OCI-M2 (cell line): ENCODE measurements around the gene PPP6R2.
"Not testable (repeated sequence)": the region's sequence is repeated elsewhere in the genome, so short reads cannot be mapped to it uniquely, and the experiment has no call there.

Experiments used
- DNase-seq: peaks from one replicate; lab custom pipeline; 2025; ENCODE audit not compliant: unreplicated experiment; lab: John Stamatoyannopoulos, UW

PPP6R2 gene

GRCh38 chr22:50316114-50317065 lies 26.7 kb upstream of the PPP6R2 start:
- DNase-seq: no peak

DNA sequence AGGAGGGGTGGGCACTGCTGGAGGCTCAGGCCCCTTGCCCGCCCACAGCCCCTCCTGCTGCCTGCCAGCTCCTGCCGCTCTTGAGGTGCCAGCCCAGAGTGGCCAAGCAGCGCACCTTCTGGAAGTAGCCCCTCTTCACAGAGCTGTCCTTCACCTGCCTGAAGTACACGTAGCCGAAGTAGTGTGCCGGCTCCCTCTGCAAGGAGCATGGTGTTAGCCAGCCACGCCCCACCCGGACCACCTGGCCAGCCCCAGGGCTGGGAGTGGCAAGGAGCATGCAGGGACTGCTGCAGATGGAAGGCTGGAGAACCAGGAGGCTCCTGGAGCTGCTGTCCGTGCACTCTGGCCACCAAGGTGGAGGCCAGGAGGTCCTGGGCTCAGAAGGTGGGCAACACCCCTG lies 25.9 kb upstream of the PPP6R2 start:
- no peak for DNase-seq

- DNase-seq: no peak
These were observed 25.5 kb upstream of the PPP6R2 start for GRCh38 chr22:50317674-50318073.

DNA sequence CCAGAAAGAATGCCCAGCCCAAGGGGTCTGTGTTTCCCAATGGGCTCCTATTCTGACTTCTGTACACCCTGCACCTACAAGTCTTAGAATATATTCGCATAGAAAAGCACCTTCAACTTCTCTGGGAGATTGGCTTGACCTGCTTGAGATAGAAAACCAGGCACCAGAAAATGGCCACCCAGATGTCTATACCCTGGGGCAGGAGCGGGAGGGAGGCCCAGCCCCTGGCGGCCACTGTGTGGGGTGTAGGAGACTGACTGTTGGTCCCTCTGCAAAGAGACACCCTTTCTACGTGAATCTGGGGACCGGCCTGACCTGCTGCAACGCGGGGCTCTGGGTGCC lies 24.8 kb upstream of the PPP6R2 start:
- DNase-seq: no peak

- no peak for DNase-seq
These were observed 24.3 kb upstream of the PPP6R2 start for GRCh38 chr22:50318698-50319411.

DNA sequence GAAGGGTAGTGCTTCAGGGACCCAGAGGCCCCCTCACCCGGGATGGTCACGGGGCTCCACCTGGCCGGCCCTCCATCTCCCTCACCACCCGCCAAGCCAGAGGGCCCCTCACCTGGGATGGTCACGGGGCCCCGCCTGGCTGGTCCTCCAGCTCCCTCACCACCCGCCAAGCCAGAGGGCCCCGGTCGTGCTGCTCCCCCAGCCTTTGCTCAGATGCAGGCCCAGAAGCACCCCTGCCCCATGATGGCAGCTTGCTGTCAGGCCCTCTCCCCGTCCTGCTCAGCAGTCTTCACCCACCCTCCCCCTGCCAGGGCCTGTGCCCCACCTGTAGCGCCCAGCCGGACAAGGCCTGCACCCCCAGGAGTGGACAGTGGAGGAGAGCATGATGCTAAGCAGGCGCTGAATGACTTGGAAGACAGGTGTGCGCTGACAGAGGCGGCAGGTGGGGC lies 23.6 kb upstream of the PPP6R2 start:
- DNase-seq: no peak

DNA sequence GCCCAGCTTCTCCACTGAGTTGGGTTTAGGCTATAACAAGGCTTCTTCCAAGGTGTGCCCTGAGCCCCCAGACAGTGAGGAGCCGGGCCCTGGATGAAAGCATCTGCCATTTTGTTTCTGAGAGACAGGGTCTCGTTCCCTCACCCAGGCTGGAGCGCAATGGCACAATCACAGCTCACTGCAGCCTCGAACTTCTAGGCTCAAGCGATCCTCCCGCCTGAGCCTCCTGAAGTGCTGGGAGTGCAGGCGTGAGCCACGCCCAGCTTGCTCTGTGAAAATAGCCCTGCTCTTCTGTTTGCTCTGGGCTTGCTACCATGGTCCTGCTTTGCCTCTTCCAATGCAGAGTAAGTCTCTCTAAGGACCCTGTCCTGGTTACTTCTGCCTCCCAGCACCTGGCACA lies 23.0 kb upstream of the PPP6R2 start:
- no peak for DNase-seq

DNA sequence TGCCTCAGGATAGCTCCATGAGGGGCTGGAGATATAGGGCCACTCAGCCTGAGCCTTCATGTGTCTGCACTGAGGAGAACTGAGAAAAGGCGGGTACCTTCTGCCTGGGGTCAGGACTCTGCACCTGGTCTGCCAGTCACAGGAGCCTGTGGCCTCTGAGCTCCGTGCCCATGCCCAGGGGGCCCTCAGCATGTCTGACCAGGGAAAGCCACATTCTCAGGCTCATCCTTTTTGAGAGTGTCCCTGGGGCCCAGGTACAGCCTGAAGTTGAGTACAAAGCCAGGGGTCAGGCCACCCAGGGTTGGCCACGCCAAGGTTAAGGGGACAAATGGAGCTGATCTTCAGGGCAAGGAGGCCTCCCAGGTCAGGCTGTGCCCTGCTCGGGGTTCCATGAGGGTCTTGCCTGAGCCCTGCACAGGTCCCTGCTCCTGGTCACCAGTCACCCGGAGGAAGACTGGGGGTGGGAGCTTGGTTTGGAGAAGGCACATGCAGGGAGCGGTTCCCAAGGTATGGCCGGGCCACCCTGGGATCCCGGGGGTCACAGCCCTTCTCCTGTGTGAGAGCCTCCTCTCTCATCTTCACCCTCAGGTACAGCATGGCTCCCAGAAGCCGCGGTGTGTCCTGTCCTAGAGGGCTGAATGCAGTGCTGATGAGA lies 22.3 kb upstream of the PPP6R2 start:
- no peak for DNase-seq

DNA sequence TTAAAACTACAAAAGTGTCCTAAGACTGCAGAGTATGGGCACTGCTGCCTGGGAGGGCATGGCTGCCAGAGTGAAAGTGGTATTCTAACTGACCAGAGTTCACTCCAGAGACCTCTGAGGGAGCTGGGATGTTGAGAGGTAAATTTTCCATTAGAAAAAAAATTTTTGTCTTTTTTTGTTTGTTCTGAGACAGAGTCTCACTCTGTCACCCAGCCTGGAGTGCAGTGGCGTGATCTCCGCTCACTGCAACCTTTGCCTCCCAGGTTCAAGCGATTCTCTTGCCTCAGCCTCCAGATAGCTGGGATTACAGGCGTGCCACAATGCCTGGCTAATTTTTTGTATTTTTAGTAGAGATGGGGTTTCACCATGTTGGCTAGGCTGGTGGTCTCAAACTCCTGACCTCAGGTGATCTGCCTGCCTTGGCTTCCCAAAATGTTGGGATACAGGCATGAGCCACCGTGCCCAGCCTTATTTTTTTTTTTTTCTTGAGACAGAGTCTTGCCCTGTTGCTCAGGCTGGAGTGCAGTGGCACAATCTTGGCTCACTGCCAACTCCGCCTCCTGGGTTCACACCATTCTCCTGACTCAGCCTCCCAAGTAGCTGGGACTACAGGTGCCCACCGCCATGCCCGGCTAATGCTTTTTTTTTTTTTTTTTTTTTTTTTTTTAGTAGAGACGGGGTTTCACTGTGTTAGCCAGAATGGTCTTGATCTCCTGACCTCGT lies 20.6 kb upstream of the PPP6R2 start:
- DNase-seq: not testable (repeated sequence)

DNA sequence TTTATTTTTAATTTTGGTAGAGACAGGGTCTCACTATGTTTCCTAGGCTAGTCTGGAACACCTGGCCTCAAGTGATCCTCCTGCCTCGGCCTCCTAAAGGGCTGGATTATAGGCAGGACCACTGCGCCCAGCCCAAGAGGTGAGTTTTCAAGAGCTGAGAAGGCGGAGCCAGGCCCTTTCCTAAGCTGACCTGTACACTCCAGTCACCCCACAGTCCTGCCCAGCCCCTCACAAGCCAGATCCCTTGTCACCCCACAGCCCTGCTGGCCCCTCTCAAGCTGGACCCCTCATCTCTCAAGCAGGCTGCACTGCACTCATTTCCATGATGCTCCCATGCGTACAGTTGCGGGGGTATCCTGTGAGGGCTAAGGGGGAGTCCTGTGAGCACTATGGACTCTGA lies 19.2 kb upstream of the PPP6R2 start:
- DNase-seq: no peak

- DNase-seq: no peak
These were observed 17.5 kb upstream of the PPP6R2 start for GRCh38 chr22:50325444-50326224.

DNA sequence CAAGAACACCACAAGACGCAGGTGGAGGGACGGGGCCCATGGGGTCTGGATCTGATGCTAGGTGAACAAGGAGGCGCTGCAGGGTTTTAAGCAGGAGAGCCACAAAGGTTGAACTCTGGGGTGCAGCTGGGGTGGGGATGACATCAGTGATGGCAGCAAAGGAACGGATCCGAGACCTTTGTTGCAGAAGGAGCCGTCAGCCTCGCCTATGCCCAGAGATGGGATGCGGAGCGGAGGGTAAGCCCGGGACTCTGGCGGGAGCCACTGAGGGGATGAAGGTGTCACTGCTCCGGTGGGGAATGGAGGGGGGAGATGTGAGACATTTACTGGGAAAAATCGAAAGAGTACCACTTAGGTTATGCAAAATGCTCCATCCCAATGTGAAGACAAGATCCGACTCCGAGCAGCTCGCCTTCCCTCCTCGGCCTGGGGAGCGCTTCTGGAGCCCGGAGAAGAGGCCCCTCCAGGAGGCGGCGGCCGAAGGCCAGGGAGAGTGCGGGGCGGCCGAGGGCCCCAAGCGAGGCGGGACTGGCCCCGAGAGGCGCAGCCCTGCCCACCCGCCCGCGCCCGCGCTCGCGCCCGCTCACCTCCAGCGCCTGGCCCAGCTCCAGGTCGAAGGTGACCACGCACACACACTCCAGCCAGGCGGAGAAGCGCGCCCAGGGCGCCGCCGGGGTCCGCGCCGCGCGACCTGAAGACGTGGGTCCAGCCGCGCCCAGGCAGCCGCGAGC lies 16.7 kb upstream of the PPP6R2 start:
- no peak for DNase-seq

DNA sequence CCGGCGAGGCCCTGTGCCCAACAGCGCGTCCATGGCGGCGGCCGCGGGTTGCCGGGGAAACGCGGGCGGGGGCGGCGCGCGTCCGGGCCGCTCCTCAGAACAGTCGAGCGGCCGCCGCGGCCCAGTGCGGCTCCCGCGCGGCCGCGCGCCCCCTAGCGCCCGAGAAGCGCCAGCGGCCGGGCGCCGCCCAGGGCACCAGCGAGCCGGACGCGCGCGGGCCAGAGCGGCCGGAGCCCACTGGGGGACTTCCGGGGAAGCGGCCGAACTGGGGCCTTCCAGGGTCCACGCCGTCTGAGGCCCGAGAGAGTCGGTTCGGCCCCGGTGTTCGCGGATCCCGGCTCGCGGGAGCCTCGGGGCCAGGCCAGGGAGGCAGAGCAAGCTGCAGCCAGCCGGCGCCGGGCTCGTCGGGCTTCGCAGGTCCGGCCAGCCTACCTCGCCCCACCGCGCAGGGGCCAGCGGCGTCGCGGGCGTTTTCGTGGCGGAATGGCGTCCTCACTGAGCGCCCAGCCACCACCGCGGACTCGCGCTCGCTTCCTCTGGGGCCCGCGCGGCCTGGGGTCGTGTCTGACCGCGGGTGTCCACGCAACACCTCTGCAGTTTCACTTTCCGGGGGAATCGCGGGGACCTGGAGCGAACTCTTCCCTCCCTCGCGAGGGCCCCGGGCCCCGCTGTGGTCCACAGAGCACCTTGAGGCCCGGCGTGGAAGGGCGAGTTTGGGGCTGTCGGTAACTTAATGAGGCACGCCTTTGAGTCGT lies 16.0 kb upstream of the PPP6R2 start, which contains the start of gene DENND6B:
Gene DENND6B (minus strand): TSS at position 57 of the 755 bp plus-strand sequence. CDS start 24 bp downstream, at position 33.
- DNase-seq: no peak

- DNase-seq: no peak
These were observed 15.5 kb upstream of the PPP6R2 start for GRCh38 chr22:50327711-50328019.

DNA sequence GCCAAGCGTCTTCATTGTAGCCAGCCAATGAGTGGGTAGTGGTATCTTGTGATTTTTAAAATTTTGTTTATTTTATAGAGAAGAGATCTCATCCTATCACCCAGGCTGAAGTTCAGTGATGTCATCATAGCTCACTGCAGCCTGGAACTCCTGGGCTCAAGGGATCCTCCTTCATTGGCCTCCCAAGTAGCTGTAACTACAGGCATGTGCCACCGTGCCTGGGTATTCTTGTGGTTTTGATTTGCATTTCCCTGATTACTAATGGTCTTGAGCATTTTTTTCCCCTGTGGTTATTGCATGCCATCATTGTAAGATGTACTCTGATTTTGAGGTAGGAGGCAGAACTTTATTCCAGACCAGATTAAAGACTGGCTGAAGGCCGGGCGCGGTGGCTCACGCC lies 13.9 kb upstream of the PPP6R2 start:
- DNase-seq: no peak

- not testable (repeated sequence) for DNase-seq
These were observed 8.7 kb upstream of the PPP6R2 start for GRCh38 chr22:50334433-50334832.

- DNase-seq: no peak
These were observed 5.7 kb upstream of the PPP6R2 start for GRCh38 chr22:50337262-50338041.

DNA sequence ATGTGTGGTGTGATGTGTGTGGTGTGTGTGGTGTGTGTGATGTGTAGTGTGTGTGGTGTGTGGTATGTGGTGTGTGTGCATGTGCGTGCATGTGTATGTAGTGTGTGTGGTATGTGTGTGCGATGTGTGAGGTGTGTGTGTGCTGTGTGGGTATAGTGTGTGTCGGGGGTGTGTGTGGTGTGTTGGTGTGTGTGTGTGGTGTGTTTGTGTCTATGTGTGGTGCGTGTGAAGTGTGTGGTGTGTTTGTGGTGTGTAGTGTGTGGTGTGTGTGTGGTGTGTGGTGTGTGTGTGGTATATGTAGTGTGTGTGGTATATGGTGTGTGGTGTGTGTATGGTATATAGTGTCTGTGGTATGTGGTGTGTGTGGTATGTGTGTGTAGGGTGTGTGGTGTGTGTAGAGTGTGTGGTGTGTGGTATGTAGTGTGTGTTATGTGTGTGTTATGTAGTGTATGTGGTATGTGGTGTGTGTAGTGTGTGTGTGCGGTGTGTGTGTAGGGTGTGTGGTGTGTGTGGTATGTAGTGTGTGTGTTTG lies 5.0 kb upstream of the PPP6R2 start:
- no peak for DNase-seq
